NCI-H69 (cell line): Measurements from ENCODE around the gene ELFN1.

Source experiments
- DNase-seq: peaks from one replicate; lab custom pipeline; 2025; lab: John Stamatoyannopoulos, UW

The ELFN1 gene

DNA sequence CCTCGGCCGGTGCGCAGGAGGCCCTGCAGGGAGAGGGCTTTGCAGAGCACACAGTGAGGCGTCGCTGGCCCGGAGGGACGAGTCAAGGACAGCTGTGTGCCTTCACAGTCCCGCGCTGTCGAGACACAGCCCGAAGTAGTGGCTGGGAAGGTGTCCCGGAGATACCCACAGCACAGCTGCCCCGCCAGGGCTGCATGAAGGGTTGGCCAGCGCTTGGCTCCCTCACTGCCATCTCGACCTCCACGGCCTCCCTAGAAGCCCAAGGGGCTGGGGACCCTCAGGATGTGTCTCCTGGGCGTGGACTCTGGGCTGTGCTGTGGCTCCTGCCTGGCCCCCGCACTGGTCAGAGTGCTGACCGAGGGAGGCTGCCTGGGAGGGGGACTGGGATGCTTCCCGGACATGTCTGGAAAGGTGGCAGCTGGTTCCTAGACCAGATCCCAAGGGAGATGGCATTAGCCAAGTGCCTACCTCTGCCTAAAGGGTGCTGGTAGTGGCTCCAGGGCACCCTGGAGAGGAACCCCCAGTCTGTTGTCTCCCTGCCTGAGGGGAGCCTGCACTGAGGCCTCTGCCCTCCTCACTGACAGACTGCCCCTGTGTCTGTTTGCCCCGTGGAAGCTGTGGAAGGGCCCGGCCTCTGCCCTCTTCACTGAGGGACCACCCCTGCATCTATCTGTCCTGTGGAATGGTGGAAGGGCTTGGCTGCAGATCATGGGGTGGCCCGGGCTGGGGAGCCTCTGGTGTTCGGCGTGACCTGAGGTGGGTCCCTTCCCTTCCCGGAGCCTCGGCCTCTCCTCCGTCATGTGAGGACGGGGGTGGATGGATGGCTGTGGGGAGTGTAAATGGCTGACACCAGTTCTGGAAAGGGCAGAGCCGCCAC is 5.8 kb downstream of the ELFN1 start:
- no peak for DNase-seq

DNA sequence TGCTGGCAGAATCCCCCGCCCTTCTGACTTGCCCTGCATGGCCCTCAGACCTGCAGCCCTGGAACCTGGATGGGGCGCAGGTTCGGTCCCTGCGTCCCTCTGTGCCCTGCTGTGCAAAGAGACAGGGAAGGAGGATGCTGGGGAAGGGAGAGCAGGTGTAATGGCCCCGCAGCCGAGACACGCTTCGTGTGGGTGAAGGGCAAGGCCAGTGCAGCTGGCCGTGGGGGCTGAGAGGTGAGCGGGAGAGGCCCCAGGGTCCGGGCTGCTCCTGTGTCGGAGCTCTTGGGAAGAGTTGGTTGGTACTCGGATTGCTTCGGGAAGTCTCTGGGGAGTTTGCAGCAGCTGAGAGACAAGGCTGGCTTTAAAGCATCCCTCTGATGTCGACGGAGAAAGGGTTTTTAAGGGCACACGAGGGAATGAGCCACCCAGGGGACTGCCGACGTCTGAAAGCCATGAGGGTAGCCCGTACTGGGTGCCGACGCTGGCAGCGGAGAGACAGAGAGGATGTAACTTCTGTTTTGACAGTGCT is 6.5 kb downstream of the ELFN1 start:
- no peak for DNase-seq

DNA sequence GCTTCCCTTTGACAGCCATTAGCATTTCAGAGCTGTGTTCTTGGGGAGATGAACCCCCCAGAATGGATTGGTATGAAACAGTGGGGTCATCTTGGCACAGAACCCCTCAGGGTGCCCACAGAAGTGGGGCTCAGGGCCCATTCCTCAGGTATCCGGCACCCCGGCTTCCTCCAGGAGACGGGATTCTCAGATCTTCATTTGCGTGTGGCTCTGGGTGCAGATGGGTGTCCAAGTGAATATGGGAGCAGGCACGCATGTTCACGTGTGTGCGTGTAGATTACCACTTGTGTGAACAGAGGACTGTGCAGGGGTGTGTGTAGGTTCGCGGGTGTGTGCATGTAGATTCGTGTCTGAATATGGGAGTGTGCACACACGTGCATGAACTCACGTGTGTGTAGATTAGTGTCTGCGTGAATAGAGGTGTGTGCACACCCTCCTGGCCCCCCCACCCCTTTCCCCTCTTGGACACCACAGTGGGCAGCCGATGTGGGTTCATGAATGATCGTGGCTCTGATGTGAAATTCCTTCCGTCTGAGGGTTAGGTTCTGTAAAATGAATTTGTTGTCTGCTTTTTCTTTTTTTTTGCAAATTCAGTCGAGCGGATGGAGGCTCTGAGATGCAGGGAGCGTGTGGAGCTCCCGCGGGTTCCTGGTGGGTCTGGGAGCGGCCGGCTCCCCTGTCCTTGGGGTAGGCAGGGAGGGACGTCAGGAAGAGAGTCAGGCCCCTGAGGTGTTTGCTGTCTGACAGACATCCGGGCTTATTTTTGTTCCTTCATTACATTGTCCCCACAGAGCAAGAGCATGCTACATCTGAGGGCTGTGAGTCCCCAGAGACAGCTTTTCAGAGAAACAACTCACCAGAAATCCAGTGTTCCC is 7.4 kb downstream of the ELFN1 start:
- DNase-seq, result no peak

DNA sequence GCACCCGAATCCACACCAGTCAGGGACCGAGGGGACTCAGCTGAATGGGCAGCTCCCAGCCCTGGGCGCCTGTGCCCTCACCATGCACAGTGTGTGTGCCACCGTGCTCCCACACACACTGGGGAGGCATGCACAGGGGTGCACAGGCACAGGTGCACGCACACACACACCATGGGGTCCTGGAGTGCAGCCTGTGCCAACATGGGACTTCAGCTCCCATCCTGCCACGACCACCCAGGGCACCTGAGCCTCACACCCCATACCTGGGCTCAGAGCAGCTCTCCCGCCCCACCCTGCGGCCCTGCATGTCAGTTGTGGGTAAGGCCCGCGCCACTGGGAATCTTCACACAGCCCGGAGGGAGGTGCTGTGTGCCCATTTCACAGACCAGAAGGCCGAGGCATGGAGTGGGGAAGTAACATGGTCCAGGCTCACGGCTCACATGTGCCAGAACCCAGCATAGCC is 8.0 kb downstream of the ELFN1 start:
- no peak for DNase-seq

DNA sequence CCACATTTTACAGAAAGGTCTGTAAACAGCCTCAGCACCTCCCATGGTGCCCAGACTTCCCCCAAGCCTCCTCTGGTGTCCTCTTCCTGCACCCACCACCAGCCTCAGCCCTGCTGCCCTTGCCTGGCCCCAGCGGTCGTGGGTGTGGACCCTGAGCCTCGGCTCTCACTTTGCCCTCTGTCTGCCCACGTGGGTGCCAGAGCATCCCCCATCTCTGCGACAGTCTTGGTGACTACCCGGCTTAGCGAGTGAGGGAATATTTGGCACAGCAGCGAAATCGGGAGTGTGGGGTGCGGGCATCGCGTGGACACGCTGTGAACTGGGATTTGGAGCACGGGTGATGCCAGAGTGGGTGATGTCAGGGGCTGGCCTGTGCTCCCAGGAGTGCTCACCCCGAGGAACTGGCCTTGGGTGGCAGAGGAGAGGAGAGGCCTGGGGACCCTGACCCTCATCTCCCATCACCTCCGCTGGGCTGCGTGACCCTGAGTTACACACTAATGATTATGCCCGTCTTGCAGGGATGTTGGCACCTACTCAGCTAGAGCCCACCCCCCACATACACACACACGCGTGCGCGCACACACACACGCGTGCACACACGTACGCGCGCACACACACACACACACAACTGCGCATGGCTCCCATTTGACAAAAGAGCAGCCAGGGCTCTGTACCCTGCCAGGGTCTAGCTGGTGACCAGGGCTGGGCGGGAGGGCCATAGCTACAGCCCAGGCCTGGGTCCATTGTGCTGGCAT is 8.7 kb downstream of the ELFN1 start:
- no peak for DNase-seq

DNA sequence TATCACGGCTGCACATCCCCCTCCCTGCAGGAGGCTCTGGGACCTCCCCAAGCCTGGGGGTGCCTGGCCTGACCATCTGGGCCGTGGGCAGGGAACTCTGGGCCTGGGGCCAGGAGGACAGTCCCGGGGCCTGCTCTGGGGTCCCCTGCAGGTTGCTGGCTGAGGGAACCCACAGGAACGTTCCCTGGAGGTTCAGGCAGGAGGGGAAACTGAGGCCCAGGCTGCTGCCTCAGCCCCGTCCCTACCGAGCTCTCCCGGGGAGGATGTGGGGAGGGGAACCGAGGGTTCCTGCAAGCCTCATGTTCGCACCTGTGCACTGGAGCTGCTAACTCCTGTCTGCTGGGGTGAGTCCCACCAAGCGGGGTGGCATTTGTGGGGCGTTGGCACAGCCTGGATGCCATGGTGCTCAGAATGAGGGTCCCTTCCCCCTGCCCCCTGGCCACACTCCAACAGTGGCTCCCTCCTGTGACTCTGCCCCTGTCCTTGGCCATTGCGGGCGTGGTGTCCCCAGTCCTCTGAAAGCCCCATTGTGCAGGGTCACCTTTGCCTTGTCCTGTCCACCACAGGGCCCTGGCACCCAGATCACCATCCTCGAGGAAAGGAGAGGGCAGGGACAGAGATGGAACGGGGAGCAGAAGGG is 9.4 kb downstream of the ELFN1 start:
- no peak for DNase-seq

DNA sequence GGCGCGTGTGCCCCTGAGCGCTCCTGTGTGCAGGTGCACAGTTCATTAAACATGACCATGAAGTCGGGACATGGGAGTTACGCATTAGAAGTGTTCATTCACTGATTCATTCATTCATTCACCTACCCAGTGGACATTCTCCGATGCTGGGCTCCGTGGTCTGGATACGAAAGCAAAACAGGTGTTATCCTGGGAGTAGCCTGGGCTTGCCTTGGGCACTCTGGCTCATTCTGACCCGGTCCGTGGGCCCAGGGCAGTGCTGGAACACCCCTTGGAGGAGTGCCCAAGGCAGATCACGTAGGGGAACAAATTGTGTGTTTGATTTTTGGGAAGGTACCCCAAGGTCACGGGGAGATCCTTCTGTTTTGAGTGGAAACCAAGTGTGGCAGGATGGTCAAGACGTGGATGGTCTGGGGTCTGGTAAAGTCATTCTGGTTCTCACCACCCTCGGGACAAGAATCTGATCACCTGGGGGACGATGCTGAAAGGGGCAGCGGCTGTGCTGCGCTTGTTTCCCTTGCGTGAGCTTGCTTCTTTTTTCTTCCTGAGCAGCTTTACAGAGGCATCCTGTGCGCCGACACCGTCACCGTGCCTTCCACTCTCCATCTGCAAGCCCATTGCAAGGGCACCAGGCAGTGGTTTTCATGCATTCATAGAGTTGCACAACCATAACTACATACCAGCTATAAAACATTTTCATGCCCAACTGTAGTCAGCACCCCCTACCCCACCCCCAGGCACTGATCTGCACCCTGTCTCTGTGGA is 10.1 kb downstream of the ELFN1 start:
- DNase-seq, result no peak

DNA sequence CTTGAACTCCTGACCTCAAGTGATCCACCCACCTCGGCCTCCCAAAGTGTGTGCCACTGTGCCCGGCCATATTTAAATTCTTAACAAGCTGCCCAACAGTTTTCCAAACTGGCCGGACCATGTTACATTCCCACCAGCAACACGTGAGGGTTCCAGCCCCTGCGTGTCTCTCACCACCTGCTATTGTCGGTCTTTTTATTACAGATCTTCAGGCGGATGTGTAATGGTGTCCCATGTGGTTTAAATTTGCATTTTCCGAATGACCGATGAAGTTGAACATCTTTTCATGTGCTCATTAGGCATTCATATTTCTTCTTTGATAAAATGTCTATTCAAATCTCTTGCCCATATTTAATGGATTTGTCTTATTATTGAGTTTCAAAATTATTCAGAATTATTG is 11.5 kb downstream of the ELFN1 start:
- no peak for DNase-seq

DNA sequence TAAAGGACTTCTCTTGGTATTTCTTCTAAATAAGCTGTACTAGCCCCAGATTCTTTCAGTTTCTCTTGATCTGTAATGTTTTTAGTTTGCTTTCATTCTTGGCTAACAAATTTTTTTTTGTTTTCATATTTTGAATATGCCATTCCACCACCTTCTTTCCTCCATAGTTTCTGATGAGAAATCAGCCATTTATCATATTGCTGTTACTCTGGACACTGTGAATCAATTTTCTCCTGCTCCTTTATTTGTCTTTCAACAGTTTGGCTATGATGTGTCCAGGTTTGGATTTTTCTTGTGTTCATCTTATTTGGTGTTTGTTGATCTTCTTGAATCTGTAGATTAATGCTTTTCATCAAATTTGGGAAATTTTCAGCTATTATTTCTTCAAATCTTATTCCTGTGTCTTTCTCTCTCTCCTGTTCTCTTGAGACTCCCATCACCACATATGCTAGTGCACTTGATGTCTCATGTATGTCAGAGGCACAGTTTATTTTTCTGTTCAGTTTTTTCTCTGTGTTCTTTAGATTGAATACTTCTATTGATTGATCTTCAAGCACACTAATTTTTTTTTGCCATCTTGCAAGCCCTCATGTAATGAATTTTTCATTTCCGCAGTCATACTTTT is 15.0 kb downstream of the ELFN1 start:
- DNase-seq, result no peak

DNA sequence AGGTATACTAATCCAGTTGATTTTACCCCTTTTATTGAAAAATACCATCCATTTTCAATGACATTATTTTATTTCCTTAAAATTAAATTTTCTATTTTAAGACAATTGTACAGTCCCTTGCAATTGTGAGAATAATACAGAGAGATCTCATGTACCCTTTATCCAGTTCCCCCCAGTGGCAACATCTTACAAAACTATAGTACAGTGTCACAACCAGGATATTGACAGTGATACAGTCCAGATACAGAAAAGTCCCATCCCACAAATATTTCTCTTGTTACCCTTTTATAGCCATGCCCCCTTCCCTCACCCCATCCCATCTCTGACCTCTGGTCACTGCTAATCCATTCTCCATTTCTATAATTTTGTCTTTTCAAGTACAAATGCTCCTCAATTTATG is 18.5 kb downstream of the ELFN1 start:
- DNase-seq, result no peak

DNA sequence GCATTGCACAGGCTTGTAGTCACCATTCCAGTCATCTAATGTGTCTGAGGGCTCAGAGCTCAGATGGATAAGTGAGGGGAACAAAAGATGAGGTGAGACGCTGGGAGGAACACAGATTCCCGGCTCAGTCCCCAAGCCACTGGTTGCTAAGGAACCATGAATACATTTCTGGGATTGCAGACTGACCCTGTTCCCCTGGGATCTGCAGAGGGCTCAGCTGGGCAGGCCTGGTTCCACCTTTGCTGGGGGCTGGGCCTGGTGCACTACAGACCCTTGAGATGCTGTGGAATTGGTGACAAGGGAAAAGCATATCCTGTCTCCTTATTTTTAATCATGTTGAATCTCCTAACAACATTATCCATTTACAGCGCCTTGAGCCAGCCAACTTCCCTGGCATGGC is 19.2 kb downstream of the ELFN1 start:
- peak; percentile 42 for DNase-seq

DNA sequence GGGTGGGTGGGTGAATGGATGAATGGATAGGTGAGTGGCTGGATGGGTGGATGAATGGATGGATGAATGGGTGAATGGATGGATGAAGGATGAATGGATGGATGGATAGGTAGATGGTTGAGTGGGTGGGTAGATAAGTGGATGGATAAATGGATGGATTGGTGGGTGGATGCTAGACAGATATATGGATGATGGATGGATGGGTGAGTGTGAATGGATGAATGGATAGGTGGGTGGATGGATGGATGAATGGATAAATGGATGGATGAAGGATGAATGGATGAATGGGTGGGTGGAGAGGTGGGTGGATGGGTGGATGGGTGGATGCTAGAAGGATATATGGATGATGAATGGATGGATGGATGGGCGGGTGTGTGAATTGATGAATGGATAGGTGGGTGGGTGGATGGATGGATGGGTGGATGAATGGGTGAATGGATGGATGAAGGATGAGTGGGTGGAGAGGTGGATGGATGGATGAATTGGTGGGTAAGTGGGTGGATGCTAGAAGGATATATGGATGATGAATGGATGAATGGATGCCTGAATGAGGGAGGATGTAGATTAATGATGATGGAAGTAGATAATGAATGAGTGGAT is 20.4 kb downstream of the ELFN1 start:
- no peak for DNase-seq

DNA sequence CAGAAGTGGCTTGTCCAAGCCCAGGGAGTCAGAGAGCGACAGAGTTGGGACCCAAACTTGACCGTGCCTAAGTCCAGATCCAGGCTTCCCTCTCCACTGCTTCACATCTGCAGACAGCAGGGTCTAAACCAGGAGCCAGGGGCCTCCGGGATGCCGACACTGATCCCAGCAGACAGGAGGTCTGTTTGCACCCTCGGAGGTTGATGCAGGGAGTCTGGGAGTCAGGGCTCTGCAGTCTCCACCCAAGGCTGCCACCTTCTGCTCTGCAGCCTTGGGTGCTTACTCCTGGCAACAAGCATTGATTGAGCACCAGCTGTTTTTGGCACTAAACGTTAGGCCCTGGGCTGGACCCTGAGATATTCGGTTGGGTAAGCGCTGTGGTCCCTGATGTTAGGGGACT is 21.0 kb downstream of the ELFN1 start:
- DNase-seq, result no peak

DNA sequence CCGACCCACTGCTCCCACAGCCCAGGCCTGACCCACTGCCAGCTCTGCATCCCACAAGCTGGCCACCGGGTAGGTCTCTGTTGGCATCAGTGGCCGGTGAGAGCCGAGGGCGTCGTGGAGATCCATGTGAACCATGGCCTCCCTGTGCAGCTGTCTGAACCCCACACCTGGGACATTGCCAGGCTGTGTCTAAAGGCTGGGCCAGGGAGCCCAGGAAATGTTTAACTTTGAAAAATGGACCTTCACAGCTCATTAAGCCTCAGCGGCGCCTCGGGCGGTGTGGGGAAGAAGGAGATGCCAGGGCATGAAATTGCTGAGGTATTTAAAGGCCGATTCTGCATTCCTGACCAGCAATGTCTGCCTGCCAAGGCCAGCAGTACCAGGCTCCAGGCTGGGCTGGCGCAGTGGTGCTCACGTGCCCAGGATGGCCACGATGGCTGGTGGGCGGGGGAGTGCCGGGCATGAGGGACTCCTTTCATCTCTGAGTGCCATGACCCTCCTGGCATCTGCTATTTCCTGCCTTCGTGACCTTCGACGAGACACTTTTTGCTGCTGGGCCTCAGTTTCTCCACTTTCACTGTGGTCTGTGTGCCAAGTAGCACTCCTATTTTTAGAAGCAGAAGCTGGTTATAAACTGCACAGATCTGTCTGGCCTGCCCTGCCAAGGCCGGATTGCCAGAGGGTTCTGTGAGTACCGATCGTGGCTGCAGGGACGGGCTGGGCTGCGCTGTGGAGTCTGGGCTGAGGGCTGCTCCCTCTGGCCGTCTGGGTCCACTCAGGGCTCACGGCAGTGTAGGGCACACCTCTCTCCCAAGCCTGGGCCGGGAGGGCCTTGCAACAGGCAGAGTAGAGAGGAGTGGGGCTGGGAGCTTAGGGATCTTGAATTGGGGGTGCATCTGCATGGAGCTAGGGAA is 21.8 kb downstream of the ELFN1 start:
- peak; percentile 59 for DNase-seq

DNA sequence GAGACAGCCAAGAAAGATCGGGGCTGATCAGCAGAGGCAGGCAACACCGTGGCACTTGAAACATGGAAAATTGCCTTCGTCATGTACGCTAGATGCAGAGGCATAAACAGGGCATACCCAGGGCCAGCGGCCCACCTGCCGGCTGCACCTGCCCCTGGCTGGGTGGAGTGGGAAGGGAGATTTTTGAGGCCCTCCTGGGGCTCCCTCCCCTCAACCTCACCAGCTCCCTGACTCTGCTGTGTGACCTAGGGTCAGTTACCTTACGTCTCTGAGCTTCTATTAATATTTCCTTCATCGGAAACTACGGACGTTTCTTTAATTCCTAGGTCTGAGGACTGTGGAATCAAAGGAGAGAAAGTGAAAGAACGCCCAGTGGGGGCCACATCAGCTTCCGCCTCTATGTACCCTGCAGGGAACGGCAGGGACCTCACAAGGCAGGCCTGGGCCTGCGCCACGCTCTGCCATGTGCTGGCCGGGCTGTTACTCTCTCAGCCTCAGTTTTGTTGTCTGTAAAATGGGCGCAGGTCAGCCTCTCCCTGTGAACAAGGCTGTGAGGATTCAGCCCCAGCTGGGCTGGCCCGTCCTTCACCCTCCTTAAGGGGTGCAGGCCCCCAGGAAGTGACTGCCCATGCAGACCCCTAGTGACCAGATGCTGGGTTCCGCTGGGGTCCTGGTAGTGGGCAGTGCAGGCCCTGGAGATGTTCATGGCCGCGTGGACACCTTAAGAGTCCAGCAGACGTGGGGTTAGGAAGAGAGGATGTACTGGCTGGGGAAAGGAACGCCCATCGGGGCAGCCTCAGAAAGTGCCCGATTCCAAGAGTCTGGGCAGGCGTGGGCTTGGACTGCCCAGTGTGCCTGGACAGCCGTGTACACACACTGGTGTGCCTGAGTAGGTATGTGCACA is 22.7 kb downstream of the ELFN1 start:
- DNase-seq, result no peak

DNA sequence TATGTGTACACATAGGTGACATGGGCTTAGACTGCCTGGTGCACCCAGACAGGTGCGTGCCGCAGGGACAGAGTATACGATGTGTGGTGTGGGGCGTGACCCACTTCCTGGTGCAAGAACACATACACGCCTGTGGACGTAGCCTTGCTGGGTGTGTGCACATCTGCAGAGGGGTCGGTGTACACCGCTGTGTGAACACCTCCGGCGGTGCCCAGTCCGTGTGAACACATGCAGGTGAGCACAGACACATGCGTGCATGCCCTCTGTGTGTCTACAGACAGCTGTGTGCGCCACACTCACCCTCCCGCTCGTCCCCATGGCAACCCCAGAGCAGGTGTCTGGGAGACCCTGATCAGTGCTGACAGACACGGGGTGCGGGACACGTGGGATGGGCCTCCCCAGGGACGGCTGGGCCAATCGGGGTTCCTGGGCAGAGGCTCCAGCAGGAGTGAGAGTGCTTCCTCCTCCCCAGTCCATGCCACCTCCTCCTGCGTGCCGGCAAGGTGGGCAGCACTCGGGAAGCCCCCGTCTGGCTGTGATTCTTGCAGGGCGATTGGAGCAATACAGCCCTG is 23.4 kb downstream of the ELFN1 start:
- peak; percentile 45 for DNase-seq

DNA sequence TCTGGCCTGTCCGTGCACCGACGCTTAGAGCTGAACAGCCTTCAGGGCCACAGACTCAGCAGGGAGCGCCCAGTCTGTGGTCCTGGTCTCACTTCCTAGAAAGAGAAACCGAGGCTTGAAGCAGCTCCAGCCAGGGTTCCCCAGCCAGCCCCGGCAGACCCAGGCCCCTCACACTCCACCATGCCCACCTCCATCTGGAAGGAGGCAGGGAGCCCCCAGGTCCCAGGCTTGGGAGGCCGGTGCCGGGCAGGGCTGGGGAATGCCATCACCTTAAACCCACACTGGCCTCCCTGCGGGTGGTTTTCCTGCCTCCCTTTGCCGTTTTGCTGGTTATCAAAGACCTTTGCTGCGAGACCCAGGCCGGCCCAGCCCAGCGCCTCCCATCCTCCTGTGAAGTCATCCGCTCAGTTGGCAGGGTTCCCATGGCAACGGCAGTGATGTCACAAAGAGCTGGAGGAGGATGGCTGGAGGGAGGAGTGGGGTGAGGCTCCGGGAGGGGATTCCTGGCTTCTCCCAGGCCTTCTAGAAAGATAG is 24.0 kb downstream of the ELFN1 start:
- DNase-seq, result peak; percentile 60
